Stimulated activated CD4-positive, alpha-beta T cell treated with anti-CD3 and anti-CD28 coated beads, Interleukin-12 subunit alpha, Interleukin-12 subunit beta, amount 100 ng/mL, for 48 hours (primary cell): Measurements from ENCODE around the gene PLPP2.

ENCODE experiments used
- DNase-seq, 3 donors: peaks; one replicate each; pipeline ENCODE4 v3.0.0-alpha.2; 2020; ENCODE audit warnings: low read depth in 2 of 3, low spot score in 1 of 3

The PLPP2 gene

GRCh38 chr19:293436-294110 is 2.4 kb upstream of the PLPP2 start:
- DNase-seq, result no peak

GRCh38 chr19:292951-293350 is 1.7 kb upstream of the PLPP2 start:
- DNase-seq, result no peak

- no peak for DNase-seq
Measured at GRCh38 chr19:292281-292884, 1.2 kb upstream of the PLPP2 start.

- no peak for DNase-seq
Measured at GRCh38 chr19:291561-292280, 518 bp upstream of the PLPP2 start.

GRCh38 chr19:290372-291005 is 714 bp downstream of the PLPP2 start:
- DNase-seq, result no peak

GRCh38 chr19:289651-290371 is 1.4 kb downstream of the PLPP2 start:
- peak in 1 of 3 donors; percentile 21 for DNase-seq

GRCh38 chr19:288911-289310 is 2.3 kb downstream of the PLPP2 start:
- no peak for DNase-seq

GRCh38 chr19:287381-287871 is 3.8 kb downstream of the PLPP2 start:
- no peak for DNase-seq

GRCh38 chr19:283395-283794 is 7.8 kb downstream of the PLPP2 start:
- DNase-seq, result no peak

- no peak for DNase-seq
Measured at GRCh38 chr19:282501-282900, 8.7 kb downstream of the PLPP2 start.

GRCh38 chr19:281992-282391 is 9.2 kb downstream of the PLPP2 start:
- DNase-seq, result no peak

- DNase-seq, result no peak
Measured at GRCh38 chr19:281156-281853, 9.9 kb downstream of the PLPP2 start.

GRCh38 chr19:280541-281009 is 10.6 kb downstream of the PLPP2 start:
- no peak for DNase-seq

- no peak for DNase-seq
Measured at GRCh38 chr19:279656-280055, 11.5 kb downstream of the PLPP2 start.

GRCh38 chr19:279231-279630 is 12.0 kb downstream of the PLPP2 start:
- DNase-seq, result no peak

GRCh38 chr19:277581-278165 is 13.5 kb downstream of the PLPP2 start:
- no peak for DNase-seq

- DNase-seq, result no peak
Measured at GRCh38 chr19:277131-277530, 14.1 kb downstream of the PLPP2 start.

- no peak for DNase-seq
Measured at GRCh38 chr19:275958-276646, 15.1 kb downstream of the PLPP2 start.

GRCh38 chr19:275000-275399 is 16.2 kb downstream of the PLPP2 start:
- DNase-seq, result no peak
